SK-N-SH (cell line): ENCODE data around the gene SEL1L2. TPM values are rescaled to one million over a fixed set of nuclear protein-coding genes. Genes with fewer than 3 reads are reported as not detected.

ENCODE experiments used
- CTCF ChIA-PET: fragments of 300-600, 350-600 bp; formaldehyde crosslinking; extraction: SDS; loops from one replicate; lab custom pipeline; 2021; lab: Yijun Ruan, JAX
- POLR2A ChIA-PET: fragments of 350-600 bp; sonication (Branson Sonifier 250); formaldehyde crosslinking; extraction: SDS; loops from one replicate; lab custom pipeline; 2020; ENCODE audit warnings: antibody characterized with exemption, inconsistent platforms; lab: Yijun Ruan, JAX
- DNase-seq: peaks from one replicate; pipeline ENCODE4 v3.0.0; 2012
- H2AFZ ChIP-seq: fragments of 200-600 bp; sonication (generic); 2 replicates; pipeline ENCODE4 v1.8.1; 2016; ENCODE audit warnings: antibody characterized with exemption, mild to moderate bottlenecking, low read depth
- H3F3A ChIP-seq: fragments of 200-600 bp; sonication (generic); replicated peaks from 2 replicates; pipeline ENCODE3; 2016; ENCODE audit warnings: antibody characterized with exemption, mild to moderate bottlenecking; ENCODE audit not compliant: insufficient read depth
- H3K27ac ChIP-seq, 2 experiments: fragments of 200-500 bp in 1 of 2; fragments of 200-600 bp in 1 of 2; sonication (Bioruptor generic) in 1 of 2; sonication (generic), shearing (Covaris generic) in 1 of 2; 2 replicates each; pipeline versions ENCODE4 v1.5.1 to v1.6.1; 2014 to 2016; ENCODE audit warnings: low read depth in 2 of 2, inconsistent platforms in 1 of 2, low read length in 1 of 2, mild to moderate bottlenecking in 1 of 2, mixed read lengths in 1 of 2
- H3K27me3 ChIP-seq: fragments of 200-600 bp; sonication (generic), shearing (Covaris generic); 2 replicates; pipeline ENCODE4 v1.6.1; 2016; ENCODE audit warnings: mixed run types; ENCODE audit not compliant: insufficient read depth
- H3K36me3 ChIP-seq, 2 experiments: fragments of 200-500 bp in 1 of 2; fragments of 200-600 bp in 1 of 2; sonication (Bioruptor generic) in 1 of 2; sonication (generic) in 1 of 2; replicated peaks in 1 of 2; 2 replicates each; pipeline versions ENCODE3 to v1.5.1; 2014 to 2016; ENCODE audit warnings: low read length in 1 of 2, mild to moderate bottlenecking in 1 of 2; ENCODE audit not compliant: insufficient read depth in 2 of 2, control insufficient read depth in 1 of 2
- H3K4me1 ChIP-seq, 2 experiments: fragments of 200-500 bp in 1 of 2; fragments of 200-600 bp in 1 of 2; sonication (Bioruptor generic) in 1 of 2; sonication (generic), shearing (Covaris generic) in 1 of 2; 2 replicates each; pipeline versions ENCODE4 v1.5.1 to v1.6.1; 2014 to 2016; ENCODE audit warnings: low read depth in 1 of 2, low read length in 1 of 2, mixed run types in 1 of 2; ENCODE audit not compliant: insufficient read depth in 2 of 2, control insufficient read depth in 1 of 2
- H3K4me2 ChIP-seq: fragments of 200-600 bp; sonication (generic), shearing (Covaris generic); 2 replicates; pipeline ENCODE4 v1.6.1; 2017; ENCODE audit warnings: mixed run types
- H3K4me3 ChIP-seq, 2 experiments: fragments of 200-500 bp in 1 of 2; fragments of 200-600 bp in 1 of 2; sonication (Bioruptor generic) in 1 of 2; sonication (generic), shearing (Covaris generic) in 1 of 2; 2 replicates each; pipeline versions ENCODE4 v1.5.1 to v1.8.1; 2014 to 2016; ENCODE audit warnings: low read depth in 2 of 2, inconsistent platforms in 1 of 2, low read length in 1 of 2, mild to moderate bottlenecking in 1 of 2, mixed read lengths in 1 of 2, moderate library complexity in 1 of 2
- H3K79me2 ChIP-seq: fragments of 200-600 bp; sonication (generic); 2 replicates; pipeline ENCODE4 v1.8.1; 2017; ENCODE audit warnings: mild to moderate bottlenecking; ENCODE audit not compliant: insufficient read depth
- H3K9ac ChIP-seq: fragments of 200-600 bp; sonication (generic); 2 replicates; pipeline ENCODE4 v1.6.1; 2017; ENCODE audit warnings: mixed run types
- H3K9me2 ChIP-seq: fragments of 200-600 bp; sonication (generic); 2 replicates; pipeline ENCODE4 v1.6.1; 2017; ENCODE audit warnings: mixed run types
- H3K9me3 ChIP-seq: fragments of 200-600 bp; sonication (generic); 2 replicates; pipeline ENCODE4 v1.6.1; 2017; ENCODE audit warnings: mixed run types, mild to moderate bottlenecking, moderate library complexity
- H4K20me1 ChIP-seq: fragments of 200-600 bp; sonication (generic); 2 replicates; pipeline ENCODE4 v1.6.1; 2017; ENCODE audit warnings: mild to moderate bottlenecking, mixed run types; ENCODE audit not compliant: insufficient read depth
- EP300 ChIP-seq, 2 experiments: IDR thresholded peaks; 2 replicates each; pipeline versions ENCODE4 v1.4.0 to v1.6.1; 2012; ENCODE audit warnings: borderline replicate concordance in 1 of 2, low read depth in 1 of 2, low read length in 1 of 2
- FOSL2 ChIP-seq: IDR thresholded peaks from 2 replicates; pipeline ENCODE4 v1.4.0; 2012; ENCODE audit warnings: low read depth, mild to moderate bottlenecking, moderate library complexity, borderline replicate concordance
- FOXM1 ChIP-seq: IDR thresholded peaks from 2 replicates; pipeline ENCODE4 v1.4.0; 2012; ENCODE audit warnings: low read depth, mild to moderate bottlenecking
- IRF3 ChIP-seq: fragments of 150-350 bp; IDR thresholded peaks from 2 replicates; pipeline ENCODE4 v1.6.1; 2016; ENCODE audit warnings: mild to moderate bottlenecking, low read depth, low read length
- JUND ChIP-seq: IDR thresholded peaks from 2 replicates; pipeline ENCODE4 v1.4.0; 2012
- MAX ChIP-seq: IDR thresholded peaks from 2 replicates; pipeline ENCODE4 v1.4.0; 2012; ENCODE audit warnings: low read depth
- PBX3 ChIP-seq: IDR thresholded peaks from 2 replicates; pipeline ENCODE4; 2012
- RCOR1 ChIP-seq: fragments of 150-350 bp; IDR thresholded peaks from 2 replicates; pipeline ENCODE4 v1.6.1; 2017; ENCODE audit warnings: antibody characterized with exemption, low read length
- RFX5 ChIP-seq: IDR thresholded peaks from 2 replicates; pipeline ENCODE4 v1.6.1; 2012; ENCODE audit warnings: mild to moderate bottlenecking, improper control_type of control experiment, low read length
- RXRA ChIP-seq: IDR thresholded peaks from 2 replicates; pipeline ENCODE4 v1.4.0; 2012; ENCODE audit warnings: low read depth, mild to moderate bottlenecking, borderline replicate concordance
- SIN3A ChIP-seq: IDR thresholded peaks from 2 replicates; pipeline ENCODE4 v1.6.1; 2012; ENCODE audit warnings: low read depth, mild to moderate bottlenecking, low read length, moderate library complexity, borderline replicate concordance
- TAF1 ChIP-seq: IDR thresholded peaks from 2 replicates; pipeline ENCODE4 v1.6.1; 2012; ENCODE audit warnings: low read depth, mild to moderate bottlenecking, low read length, moderate library complexity, borderline replicate concordance
- TCF12 ChIP-seq: IDR thresholded peaks from 2 replicates; pipeline ENCODE4 v1.4.0; 2012
- TEAD4 ChIP-seq: IDR thresholded peaks from 2 replicates; pipeline ENCODE4 v1.4.0; 2012; ENCODE audit warnings: mild to moderate bottlenecking, borderline replicate concordance; ENCODE audit not compliant: insufficient read depth
- WGBS: methylation state at CpG from one replicate; pipeline ENCODE4 v1.1.6; 2017; ENCODE audit warnings: low lambda C conversion rate; 5-methylcytosine and 5-hydroxymethylcytosine counted together
- polyA plus RNA-seq, 3 experiments: library from polyadenylated mRNA; depleted of rRNA; stranded (reverse); fragments of >200 nt; gene quantifications; 2 replicates each; pipeline ENCODE4 v1.2.3, GENCODE V29; 2012

SEL1L2 gene
- polyA plus RNA-seq, 1 of the 3 experiments (the other 2 are of a cell fraction), result not detected

GRCh38 chr20:13857304-13857703 lies 133.1 kb downstream of the SEL1L2 start:
- no peak overlapping the region for H2AFZ ChIP-seq
- CTCF ChIA-PET, result no interaction called here
- POLR2A ChIA-PET, result no interaction called here
- H3K27me3 ChIP-seq, result no peaks in the 10 kb centered on the region
- no peaks in the 10 kb centered on the region for H3K4me1 ChIP-seq
- no peaks in the 10 kb centered on the region for H3K36me3 ChIP-seq
- no peak overlapping the region for H3K4me3 ChIP-seq
- no peaks in the 10 kb centered on the region for H3K9me3 ChIP-seq
- H3K9ac ChIP-seq, result no peak overlapping the region
- H3K27ac ChIP-seq, result no peak overlapping the region
- no peaks in the 10 kb centered on the region for H3F3A ChIP-seq
- H3K79me2 ChIP-seq, result no peaks in the 10 kb centered on the region
- 54% methylated on average over 3 of the region's 3 CpGs for WGBS
- no peak for DNase-seq
- H4K20me1 ChIP-seq, result no peaks in the 10 kb centered on the region
- H3K4me2 ChIP-seq, result no peak overlapping the region
- TF ChIP-seq JUND (no peak), FOSL2 (no peak), TEAD4 (no peak), RXRA (no peak), MAX (no peak), EP300 (IDR thresholded peaks at IDR 0.05; ENCODE audit: borderline replicate concordance in 1 of 2, low read depth in 1 of 2, low read length in 1 of 2) (no peak), PBX3 (no peak), RFX5 (no peak), IRF3 (no peak), FOXM1 (no peak), TCF12 (no peak), RCOR1 (no peak)
- no peaks in the 10 kb centered on the region for H3K9me2 ChIP-seq

GRCh38 chr20:13856354-13856753 lies 134.1 kb downstream of the SEL1L2 start:
- CTCF ChIA-PET, result no interaction called here
- Histone ChIP-seq H3K27ac (no peak overlapping the region), H3K4me1 (no peaks in the 10 kb centered on the region), H3K4me2 (no peak overlapping the region), H3K27me3 (no peaks in the 10 kb centered on the region), H3K9ac (no peak overlapping the region), H3F3A (no peaks in the 10 kb centered on the region), H4K20me1 (no peaks in the 10 kb centered on the region)
- TF ChIP-seq TAF1, result no peak
- no peak for TF ChIP-seq SIN3A
- no peak for TF ChIP-seq EP300 (IDR thresholded peaks at IDR 0.05; ENCODE audit: borderline replicate concordance in 1 of 2, low read depth in 1 of 2, low read length in 1 of 2)
- TF ChIP-seq, all 33 proteins: peak for 0
- no peaks in the 10 kb centered on the region for H3K79me2 ChIP-seq
- no peaks in the 10 kb centered on the region for H3K36me3 ChIP-seq
- no peak overlapping the region for H3K4me3 ChIP-seq
- no peak overlapping the region for H2AFZ ChIP-seq
- no peaks in the 10 kb centered on the region for H3K9me3 ChIP-seq
- POLR2A ChIA-PET, result no interaction called here
- DNase-seq, result no peak
- H3K9me2 ChIP-seq, result no peaks in the 10 kb centered on the region
- 26% methylated on average over 4 of the region's 4 CpGs for WGBS
